GM19395 (cell line): Measurements from ENCODE around the gene FKBP5.
"Not testable (repeated sequence)": the region's sequence is repeated elsewhere in the genome, so short reads cannot be mapped to it uniquely, and the experiment has no call there.

Experiments used
- ATAC-seq: cut with Tn5 transposase; IDR thresholded peaks from one replicate; pipeline ENCODE4 v1.9.1; 2021; ENCODE audit warnings: mild to moderate bottlenecking, moderate library complexity; ENCODE audit not compliant: unreplicated experiment

The FKBP5 gene

DNA sequence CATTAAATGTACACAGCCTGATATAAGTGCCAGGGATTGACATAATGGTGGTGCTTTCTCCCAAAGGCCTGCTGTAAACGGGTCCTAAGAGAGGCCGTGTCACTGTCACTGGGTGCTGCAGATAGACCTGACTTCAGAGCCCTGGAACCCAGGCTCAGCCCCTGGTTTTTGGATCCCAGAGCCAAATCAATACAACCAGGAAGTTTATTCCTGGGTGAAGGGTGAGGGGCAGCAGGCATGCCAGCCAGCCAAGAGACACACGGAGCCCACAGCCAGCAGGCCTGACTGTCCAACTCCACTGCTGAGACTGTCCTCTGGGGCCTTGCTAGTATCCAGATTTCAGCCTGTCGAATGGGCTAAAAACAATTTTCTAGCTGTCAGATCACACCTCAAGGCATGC, 35.3 kb upstream of the FKBP5 start:
- no peak for ATAC-seq

DNA sequence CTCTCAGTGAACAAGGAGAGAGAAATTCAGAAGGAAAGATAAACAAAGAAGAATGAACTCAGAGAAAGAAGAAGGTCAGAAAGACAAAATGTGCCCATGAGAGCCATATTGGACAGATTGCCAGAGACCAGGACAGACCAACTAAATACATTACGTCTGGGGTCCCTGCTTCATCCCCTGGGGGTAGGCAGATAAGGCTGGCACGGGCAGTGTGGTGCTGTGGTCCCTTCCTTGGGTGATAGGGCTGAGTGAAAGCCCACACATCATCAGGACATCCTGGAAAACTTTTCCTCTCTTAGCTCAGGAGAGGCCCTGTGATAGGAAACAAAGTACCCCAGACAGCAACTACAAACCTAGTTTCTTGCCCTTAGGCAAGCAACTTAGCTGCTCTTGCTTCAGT, 34.9 kb upstream of the FKBP5 start:
- ATAC-seq, result no peak

DNA sequence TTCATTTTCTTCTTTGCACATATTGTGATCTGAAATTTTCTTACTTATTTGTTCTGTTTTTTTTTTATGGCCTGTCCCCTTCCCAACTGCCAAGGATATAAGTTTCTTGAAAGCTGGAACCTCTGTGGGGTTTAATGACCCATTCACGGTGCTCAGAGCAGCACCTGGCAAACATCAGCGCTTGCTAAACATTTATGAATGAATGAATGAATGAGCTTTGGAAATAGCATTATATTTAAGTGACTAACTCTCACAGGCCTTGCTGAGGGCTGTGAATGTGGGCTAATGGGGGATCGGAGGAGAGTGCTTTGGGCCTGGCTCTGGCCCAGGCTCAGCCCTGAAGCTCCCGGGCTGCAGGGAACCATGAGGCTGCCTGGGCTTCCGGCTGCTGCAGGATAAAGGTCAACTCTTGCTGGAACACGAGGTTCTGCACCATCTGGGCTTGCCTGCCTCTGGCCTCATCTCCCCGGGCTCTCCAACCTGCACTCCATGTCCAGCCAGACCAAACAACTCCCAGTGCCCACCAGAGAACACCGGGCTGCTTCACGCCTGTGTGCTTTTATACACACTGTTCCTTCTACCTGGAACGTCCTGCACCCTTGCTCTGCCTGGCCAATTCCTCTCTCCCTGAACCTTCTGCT, 33.5 kb upstream of the FKBP5 start:
- ATAC-seq, result no peak

DNA sequence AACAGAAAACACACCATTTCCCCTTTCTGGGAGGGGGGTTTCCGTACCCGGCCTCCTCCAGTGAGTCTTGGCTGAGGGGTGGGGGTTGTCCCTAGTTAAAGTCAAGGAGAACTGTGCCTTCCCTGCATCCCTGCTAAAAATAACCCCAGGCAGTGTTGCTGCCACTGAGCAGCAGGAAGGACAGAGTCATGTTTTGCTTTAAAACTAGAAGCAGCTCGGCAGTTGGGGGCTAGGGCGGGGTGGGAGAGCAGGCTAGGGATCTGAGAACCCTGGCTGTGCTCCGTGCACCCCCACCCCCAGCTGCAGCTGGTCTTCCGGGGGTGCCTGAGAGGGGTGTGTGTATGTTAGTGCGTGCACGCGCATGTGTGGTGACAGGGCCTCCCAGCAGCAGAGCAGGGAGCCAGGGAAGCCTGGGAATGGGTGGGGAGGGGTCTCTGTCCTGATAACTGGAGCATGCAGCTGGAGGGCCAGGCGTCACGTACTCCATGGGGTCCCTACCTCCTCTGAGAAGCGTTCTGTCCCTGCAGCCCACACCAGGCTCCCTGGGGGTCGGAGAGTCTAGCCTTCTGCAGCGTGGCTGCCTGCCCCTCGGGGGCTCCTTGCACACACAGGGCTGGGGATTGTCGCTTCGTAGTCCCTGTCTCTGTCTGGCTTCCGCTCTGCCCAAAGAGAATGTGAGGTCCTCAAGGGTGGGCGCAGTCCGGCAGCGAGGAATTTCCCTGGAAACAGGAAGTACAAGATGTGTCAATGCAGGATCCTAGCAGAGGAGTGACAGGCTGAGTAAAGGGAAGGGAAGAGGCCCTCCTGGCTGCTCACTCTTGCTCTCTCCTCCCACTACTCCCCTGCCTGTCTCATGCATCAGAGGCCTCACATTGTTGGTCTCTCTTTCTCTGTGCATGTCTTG, 31.4 kb upstream of the FKBP5 start:
- ATAC-seq, result peak; percentile 62

DNA sequence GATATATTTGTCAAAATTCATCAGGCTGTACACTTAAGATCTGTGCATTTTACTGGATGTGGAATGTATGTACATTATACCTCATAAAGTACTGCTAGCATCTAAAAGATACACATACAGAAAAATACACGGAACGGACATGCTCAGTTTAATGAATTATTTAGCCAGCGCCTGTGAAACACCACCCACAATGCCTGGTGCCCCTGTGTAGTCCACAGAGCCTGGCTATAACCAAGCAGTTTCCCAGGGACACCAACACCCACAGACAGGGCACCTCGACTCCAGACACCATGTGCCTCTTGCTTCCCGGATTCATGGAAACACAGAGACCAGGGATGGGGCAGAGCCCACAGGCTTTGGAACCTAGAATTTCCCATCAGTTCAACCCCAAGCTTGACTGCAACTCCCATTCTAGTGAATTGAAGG, 30.7 kb upstream of the FKBP5 start:
- ATAC-seq, result peak; percentile 36

DNA sequence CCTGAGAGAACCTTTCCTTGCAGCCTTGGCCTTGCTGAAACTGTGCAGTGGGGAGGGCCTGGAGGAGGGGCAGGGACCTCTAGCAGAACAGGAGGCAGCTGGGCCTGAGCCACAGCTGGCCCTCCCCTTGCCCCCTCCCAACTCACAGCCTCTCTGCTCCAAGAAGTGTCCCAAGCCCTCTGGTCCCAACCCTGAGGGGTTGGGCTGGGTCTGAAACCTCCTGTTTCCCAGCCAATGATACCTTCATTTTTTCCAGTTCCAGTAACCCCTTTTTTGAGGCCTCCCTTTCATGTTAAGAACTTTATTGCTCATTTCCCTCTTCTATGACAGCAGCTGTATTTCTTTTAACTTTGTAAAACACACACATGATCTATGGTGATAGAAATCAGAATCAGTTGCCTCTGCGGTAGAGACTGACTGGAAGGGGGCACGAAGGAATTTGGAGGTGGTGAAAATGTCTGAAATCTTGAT, 30.2 kb upstream of the FKBP5 start:
- peak; percentile 32 for ATAC-seq

DNA sequence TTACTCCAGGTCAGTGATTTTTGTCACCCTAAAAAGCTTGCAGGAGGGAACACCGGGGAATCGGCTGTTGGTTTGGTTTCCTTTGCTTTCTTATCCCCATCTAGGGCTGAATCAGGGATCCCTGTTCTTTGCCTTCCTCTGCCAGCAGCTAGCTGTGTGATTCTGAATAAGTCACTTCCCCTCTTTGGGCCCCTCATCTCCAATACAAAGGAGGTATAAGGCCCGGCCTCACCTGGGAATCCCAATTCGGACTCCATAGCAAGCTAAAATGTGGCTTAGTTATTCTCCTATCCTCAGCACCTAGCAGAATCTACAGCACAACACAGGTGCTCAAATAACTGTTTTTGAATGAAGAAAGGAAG, 29.6 kb upstream of the FKBP5 start:
- ATAC-seq, result no peak

DNA sequence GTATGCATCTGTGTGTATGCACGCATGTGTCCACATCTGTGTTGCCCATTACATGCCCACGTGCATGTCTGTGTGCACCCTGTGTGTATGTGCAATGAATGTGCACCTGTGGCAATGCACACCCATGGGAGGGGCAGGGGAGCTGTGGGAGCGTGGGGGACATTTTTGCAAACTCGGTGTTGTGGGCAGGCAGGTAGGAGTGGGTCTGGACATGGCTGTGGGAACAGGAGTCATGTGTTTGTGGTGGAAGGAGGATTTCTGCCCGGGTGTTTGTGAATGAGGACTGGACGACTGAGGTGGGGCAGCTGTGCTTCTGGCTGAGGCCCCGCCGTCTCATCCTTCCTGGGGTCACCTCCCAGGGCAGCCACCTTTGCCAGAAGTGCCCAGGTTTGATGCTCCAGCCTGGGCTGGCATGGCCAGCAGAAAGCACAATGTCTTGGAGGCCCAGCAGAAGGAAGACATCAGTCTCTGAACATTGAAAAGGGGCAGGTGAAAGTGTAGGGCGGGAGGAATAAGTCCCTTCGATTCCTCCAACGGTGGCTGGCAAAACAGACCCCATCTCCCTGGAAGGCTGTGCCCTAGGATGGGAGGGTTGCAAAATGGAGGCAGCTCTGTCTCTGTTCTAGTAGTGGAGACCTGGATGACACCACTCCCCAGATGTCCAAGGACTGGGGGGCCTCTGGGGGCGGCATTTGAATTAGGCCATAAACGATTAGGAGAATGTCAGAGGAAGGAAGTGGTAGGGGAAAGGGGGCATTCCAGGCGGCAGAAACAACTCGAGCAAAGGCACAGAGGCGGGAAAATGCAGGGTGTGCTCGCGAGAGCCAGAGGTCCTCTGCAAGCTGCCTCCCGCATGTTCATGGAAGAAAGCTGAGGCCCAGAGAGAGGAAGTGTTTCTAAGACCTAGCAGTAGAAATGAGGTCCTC, 29.0 kb upstream of the FKBP5 start:
- no peak for ATAC-seq

DNA sequence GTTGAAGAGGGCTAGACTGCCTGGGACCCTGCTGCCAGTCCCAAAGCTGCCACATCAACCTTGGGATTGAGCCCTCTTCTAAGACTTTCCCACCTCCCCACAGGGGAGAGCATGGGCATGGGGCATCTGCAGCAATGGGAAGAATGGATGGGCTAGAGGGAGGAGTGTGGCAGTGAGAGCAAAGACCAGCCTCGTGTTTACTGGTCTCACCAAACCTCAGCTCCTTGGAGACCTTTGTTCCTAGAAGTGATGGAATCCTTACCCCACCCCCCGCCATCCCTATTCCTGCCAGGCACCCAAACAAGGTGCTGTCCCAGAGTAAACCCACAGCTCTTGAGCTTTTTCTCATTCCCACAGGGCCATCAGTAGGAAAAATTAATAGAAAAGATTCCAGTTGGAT, 28.1 kb upstream of the FKBP5 start:
- ATAC-seq, result no peak

DNA sequence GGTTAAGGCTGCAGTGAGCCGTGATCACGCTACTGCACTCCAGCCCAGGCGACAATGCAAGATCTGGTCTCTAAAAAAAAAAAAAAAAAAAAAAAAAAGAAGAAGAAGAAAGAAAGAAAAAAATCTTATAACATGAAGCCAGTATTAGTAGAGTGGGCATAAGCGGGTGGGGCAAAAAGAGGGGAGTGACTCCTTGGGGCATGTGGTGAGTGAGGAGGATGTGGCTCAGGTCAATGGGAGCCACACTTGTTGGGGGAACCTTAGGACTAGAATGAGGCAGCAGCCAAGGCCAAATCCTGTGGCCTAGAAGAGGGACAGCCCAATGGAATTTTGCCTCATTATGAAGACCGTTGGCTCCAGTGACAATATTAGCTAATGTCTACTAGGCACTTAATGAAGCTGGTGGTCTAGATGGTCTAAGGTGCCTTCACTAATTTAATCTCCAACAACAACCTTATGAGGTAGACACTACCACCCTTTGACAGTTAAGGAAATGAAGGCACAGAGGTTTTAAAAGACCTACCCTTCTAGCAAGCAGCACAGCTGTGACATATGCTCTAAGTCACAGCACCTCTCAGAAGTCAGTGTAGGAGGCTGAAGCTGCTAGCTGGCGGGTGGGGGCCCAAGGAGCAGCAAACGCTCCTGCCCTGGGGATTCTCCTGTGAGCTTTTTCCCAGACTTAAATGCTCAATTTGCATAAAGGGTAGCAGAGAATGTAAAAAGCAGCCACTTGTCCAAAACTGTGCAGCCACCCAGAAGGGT, 24.5 kb upstream of the FKBP5 start:
- no peak for ATAC-seq

DNA sequence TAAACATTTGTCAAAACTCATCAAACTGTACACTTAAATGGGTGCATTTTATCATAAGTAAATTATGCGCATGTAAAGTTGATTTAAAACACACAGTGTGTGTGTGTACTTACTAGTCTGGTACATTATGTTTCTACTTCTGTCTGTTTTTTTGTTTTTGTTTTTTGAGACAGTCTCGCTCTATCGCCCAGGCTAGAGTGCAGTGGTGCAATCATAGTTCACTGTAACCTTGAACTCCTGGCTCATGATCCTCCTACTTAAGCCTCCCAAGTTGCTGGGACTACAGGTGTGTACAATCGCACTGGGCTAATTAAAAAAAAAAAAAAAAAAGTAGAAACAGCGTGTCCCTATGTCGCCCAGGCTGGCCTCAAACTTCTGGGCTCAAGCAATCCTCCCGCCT, 23.0 kb upstream of the FKBP5 start:
- no peak for ATAC-seq

DNA sequence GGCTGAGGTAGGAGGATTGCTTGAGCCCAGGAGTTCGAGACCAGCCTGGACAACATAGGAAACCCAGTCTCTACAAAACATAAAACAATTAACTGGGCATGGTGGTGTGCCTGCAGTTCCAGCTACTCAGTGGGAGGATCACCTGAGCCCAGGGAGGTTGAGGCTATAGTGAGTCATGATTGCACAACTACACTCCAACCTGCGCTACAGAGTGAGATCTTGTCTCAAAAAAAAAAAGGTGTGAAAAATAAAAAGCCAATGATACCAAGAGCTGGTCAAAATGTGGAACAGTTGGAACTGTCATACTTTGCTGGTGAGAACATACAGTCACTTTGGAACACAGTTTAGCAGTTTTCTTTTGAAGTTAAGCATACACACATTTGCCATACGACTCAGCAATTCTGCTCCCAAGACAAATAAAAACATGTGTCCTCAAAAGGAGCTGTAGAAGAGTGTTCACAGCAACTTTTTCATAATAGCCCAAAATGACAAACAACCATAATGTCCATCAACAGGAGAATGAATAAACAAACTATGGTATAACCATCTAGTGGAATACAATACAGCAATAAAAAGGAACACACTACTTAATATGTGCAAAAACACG, 21.6 kb upstream of the FKBP5 start:
- ATAC-seq, result no peak

DNA sequence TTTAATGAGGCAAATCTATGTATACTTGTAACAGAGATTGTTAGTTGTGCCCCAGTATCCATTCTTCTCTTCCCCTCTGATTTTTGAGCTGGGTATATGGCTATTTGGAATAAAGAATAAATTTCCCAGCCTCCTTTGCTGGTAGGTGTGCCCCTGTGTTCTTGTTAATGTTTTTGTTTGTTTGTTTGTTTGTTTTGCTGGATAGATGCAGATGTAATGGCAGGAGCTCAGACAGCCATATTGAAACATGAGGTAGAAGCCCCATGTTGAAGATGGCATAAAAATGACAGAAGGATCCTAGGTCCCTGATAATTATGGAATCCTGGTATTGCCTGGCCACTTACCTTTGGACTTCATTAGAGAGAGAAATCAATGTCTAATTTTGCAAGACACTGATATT, 19.9 kb upstream of the FKBP5 start:
- ATAC-seq, result no peak

DNA sequence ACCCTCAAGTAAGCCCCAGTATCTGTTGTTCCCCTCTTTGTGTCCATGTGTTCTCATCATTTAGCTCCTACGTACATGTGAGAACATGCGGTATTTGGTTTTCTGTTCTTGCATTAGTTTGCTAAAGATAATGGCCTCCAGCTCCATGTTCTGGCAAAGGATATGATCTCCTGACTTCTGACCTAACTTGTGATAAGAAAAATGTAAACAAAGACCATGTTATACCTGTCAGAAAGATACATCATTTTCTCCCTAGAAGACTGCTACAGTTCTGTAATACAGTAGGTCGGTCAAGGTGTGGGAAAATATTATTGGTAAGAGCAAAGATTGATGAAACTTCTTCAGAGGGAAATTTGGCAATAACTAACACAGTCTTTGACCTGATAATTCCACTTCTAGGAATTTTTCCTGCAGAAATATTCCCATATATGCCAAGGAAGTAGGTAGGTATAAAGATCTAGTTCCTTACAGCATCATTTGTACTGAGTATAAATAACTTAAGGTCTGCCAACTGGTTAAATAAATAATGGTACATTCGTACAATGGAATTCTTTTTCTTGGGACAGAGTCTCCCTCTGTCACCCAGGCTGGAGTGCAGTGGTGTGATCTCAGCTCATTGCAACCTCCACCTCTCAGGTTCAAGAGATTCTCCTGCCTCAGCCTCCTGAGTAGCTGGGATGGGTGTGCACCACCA, 19.1 kb upstream of the FKBP5 start:
- ATAC-seq, result no peak

DNA sequence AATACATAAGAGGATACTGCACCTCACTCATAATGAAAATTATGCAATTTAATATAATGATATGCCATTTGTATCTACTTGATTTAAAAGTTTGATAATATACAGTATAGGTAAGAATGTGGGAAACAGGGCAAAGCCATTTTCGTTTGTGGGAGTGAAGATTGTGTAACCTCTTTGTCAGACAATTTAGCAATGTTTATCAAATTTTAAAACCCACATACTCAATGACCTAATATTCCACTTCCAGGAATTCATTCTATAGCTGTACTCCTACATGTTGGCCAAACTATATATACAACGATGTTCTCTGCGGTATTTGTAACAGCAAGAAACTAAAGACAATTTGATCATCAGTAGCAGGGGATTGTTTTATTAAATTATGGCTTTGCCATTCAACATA, 17.8 kb upstream of the FKBP5 start:
- no peak for ATAC-seq

DNA sequence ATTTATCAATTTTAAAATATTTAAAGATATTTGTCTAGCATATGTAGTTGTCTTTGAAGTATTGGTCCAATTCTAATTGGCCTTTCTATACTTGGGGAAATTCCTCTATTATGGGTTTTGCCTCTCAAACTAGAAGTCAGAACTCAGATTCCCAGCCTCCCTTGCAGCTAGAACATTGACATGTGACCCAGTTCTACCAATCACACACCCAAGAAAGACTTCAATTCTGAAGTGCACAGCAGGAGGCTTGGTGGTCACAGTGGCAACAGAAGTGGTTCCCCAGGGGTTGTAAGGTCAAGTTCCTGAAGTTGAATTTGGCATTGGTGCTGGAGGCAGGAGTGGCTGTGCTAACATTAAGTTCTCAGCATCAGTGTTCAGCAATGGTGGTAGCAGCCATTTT, 14.8 kb upstream of the FKBP5 start:
- ATAC-seq, result no peak

DNA sequence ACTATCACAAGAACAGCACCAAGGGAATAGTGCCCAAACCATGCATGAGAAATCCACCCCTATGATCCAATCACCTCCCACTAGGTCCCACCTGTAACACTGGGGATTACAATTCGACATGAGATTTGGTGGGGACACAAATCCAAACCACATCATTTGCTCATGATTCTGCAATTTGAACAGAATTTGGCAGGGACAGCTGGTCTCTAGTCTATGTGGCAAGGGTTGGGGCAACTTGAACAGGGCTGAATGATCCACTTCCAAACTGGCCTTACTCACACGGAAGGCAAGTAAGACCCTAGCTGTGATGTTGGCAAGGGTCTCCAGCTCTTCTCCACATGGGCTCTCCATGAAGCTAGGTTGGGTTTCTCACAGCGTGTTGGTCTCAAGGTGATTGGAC, 10.1 kb upstream of the FKBP5 start:
- no peak for ATAC-seq

DNA sequence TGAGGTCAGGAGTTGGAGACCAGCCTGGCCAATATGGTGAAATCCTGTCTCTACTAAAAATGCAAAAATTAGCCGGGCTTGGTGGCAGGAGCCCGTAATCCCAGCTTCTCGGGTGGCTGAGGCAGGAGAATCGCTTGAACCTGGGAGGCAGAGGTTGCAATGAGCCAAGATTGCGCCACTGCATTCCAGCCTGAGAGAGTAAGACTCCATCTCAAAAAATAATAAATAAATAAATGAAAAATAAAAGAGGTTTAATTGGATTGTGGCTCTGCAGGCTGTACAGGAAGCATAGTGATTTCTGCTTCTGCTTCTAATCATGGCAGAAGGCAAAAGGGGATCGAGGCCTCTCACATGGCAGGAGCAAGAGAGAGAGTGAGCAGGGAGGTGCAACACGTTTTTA, 9.7 kb upstream of the FKBP5 start:
- ATAC-seq, result not testable (repeated sequence)

DNA sequence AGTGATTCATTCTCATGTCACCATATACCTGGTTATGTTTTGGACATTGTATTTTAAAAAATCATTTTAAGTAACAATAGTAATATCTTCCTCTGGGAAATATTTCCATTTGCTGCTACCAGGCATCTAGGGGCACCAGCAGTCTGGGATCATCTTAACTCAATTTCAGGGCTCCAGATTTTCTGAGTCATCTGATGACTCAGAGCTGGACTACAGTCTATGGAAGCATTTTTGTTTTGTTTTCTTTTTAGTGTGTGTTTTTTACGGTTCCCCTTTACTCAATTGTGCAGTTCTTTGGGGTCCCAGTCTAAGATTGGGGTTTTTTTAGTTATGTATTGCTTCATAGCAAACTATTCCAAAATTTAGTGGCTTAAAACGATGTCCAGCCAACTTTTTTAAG, 5.7 kb upstream of the FKBP5 start:
- no peak for ATAC-seq
